ENCODE results near the gene NFKB1. TPM values are rescaled to one million over a fixed set of nuclear protein-coding genes. Genes with fewer than 3 reads are reported as not detected.

Gene NFKB1
- total RNA-seq, 1 donor from 2014 or later: 25.1 TPM

DNA sequence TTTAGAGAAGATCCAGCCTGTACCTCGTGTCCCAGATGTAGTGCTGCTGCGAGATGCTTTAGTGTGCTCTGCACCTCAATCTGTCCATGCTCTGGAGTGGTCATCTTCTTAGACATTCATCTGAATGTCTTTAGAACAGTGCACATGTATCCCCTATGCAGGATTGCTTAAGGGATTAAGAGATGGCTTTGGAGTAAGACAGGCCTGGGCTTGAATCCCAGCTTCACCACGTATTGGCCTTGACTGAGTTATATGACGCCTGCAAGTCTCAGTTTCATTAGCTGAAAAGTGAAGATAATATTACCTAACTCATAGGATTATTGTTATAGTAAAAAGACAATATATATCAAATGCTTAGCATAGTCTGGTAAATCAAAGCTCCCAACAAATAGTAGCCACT lies 98.3 kb downstream of the NFKB1 start:
- Mint-ChIP-seq H3K4me3 (ENCODE audit: low read depth) (no peak overlapping the region), H3K4me1 (ENCODE audit: low read depth) (no peaks in the 10 kb centered on the region)

GRCh38 chr4:102599886-102600285 lies 98.7 kb downstream of the NFKB1 start:
- no peak for DNase-seq (ENCODE audit: low spot score, unreplicated experiment)
- TF ChIP-seq, protein P1, sequence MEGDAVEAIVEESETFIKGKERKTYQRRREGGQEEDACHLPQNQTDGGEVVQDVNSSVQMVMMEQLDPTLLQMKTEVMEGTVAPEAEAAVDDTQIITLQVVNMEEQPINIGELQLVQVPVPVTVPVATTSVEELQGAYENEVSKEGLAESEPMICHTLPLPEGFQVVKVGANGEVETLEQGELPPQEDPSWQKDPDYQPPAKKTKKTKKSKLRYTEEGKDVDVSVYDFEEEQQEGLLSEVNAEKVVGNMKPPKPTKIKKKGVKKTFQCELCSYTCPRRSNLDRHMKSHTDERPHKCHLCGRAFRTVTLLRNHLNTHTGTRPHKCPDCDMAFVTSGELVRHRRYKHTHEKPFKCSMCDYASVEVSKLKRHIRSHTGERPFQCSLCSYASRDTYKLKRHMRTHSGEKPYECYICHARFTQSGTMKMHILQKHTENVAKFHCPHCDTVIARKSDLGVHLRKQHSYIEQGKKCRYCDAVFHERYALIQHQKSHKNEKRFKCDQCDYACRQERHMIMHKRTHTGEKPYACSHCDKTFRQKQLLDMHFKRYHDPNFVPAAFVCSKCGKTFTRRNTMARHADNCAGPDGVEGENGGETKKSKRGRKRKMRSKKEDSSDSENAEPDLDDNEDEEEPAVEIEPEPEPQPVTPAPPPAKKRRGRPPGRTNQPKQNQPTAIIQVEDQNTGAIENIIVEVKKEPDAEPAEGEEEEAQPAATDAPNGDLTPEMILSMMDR (IDR thresholded peaks at IDR 0.05; ENCODE audit: unreplicated experiment): no peak
- H3K4me1 Mint-ChIP-seq (ENCODE audit: low read depth): no peaks in the 10 kb centered on the region

More for the DNA sequence above, 98.3 kb downstream of the NFKB1 start:
- Mint-ChIP-seq H3K27me3 (no peaks in the 10 kb centered on the region), H3K27ac (no peak overlapping the region), H3K36me3 (ENCODE audit: insufficient read depth) (peaks cover 20% of the 10 kb centered on the region), H3K9me3 (ENCODE audit: low read depth) (no peaks in the 10 kb centered on the region)
- TF ChIP-seq, protein P1 (IDR thresholded peaks at IDR 0.05; ENCODE audit: unreplicated experiment): no peak
- DNase-seq (ENCODE audit: low spot score, unreplicated experiment): no peak

GRCh38 chr4:102600689-102601088 lies 99.5 kb downstream of the NFKB1 start:
- no peak overlapping the region for H3K4me3 Mint-ChIP-seq (ENCODE audit: low read depth)
- TF ChIP-seq, protein P1 (IDR thresholded peaks at IDR 0.05; ENCODE audit: unreplicated experiment): no peak
- H3K27me3 Mint-ChIP-seq: no peaks in the 10 kb centered on the region
- no peaks in the 10 kb centered on the region for H3K9me3 Mint-ChIP-seq (ENCODE audit: low read depth)
- no peaks in the 10 kb centered on the region for H3K4me1 Mint-ChIP-seq (ENCODE audit: low read depth)
- DNase-seq (ENCODE audit: low spot score, unreplicated experiment): no peak
- H3K27ac Mint-ChIP-seq: no peak overlapping the region
- peaks cover 20% of the 10 kb centered on the region for H3K36me3 Mint-ChIP-seq (ENCODE audit: insufficient read depth)

More at GRCh38 chr4:102599886-102600285, 98.7 kb downstream of the NFKB1 start:
- no peaks in the 10 kb centered on the region for H3K27me3 Mint-ChIP-seq
- no peak overlapping the region for H3K27ac Mint-ChIP-seq
- H3K9me3 Mint-ChIP-seq (ENCODE audit: low read depth): no peaks in the 10 kb centered on the region
- no peak overlapping the region for H3K4me3 Mint-ChIP-seq (ENCODE audit: low read depth)
- H3K36me3 Mint-ChIP-seq (ENCODE audit: insufficient read depth): peaks cover 20% of the 10 kb centered on the region

DNA sequence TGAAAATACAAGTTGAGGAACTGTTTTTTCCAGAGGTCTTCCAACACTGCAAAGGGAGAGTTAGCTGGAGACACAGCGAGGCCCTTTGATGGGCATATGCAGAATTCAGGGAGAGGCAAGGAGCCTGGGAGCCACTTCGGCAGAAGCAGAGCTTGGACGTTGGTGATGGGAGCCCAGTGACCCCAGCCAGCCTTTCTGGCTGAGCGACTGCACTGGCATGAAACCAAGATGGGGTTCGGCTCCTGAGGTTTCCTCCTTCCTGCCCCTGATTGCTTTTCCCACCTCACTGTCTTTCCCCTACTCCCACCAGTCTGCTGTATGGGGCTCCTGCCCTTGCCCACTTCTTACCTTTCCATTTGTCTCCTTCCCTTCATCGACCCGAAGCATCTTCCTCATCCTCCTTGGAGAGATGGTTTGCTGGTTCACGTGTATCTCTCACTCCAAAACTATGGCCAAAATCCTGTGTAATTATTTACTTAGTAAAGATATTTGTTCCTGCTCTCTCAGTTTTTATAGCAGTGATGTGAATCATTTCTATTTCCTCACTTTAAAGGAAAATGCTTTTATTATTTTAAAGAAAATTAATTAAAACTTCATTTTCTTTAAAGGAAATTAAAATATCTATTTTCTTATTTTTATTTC lies 100.5 kb downstream of the NFKB1 start:
- no peaks in the 10 kb centered on the region for H3K27me3 Mint-ChIP-seq
- TF ChIP-seq, protein P1 (IDR thresholded peaks at IDR 0.05; ENCODE audit: unreplicated experiment): no peak
- H3K9me3 Mint-ChIP-seq (ENCODE audit: low read depth): no peaks in the 10 kb centered on the region
- peak overlapping the region; percentile 44 for H3K27ac Mint-ChIP-seq
- DNase-seq (ENCODE audit: low spot score, unreplicated experiment): no peak
- H3K4me3 Mint-ChIP-seq (ENCODE audit: low read depth): no peak overlapping the region
- H3K36me3 Mint-ChIP-seq (ENCODE audit: insufficient read depth): peaks cover 14% of the 10 kb centered on the region
- H3K4me1 Mint-ChIP-seq (ENCODE audit: low read depth): no peaks in the 10 kb centered on the region

DNA sequence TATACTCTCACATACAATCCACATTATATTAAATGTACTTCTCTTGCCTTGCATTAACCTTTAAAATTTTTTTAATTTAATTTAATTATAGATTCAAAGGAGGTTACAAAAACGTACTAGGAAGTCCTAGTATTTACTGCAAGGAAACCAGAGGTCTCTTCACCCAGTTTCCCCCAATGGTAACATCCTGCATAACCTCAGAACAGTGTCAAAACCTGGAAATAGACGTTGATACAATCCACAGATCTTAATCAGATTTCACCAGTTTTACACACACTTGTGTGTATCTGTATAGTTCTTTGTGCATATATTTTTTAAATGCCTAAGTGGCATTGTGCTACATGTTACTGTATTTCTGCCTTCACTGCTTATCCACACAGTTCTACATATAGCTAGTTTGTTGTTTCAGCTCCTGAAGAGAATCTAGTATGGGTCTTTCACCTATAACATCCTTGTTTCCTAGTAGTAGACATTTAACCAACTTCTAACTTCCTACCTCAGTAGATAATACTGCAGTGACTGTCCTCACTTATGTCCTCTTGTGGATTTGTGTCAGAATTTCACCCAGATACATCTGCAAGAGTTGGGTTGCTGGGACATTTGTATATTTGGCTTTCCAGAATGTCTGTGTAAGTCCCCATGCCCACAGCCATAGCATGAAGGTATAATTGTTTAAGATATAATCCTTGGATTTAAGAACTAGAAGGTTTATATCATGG lies 103.2 kb downstream of the NFKB1 start:
- Mint-ChIP-seq H3K4me1 (ENCODE audit: low read depth) (no peaks in the 10 kb centered on the region), H3K36me3 (ENCODE audit: insufficient read depth) (peaks cover 18% of the 10 kb centered on the region), H3K27ac (no peak overlapping the region), H3K27me3 (no peaks in the 10 kb centered on the region), H3K4me3 (ENCODE audit: low read depth) (no peak overlapping the region), H3K9me3 (ENCODE audit: low read depth) (no peaks in the 10 kb centered on the region)
- DNase-seq (ENCODE audit: low spot score, unreplicated experiment): no peak
- TF ChIP-seq, protein P1 (IDR thresholded peaks at IDR 0.05; ENCODE audit: unreplicated experiment): no peak

Measured in progenitor cell of endocrine pancreas (in vitro differentiated cells).